Measurements from ENCODE around the gene LRP8.

Gene LRP8

DNA sequence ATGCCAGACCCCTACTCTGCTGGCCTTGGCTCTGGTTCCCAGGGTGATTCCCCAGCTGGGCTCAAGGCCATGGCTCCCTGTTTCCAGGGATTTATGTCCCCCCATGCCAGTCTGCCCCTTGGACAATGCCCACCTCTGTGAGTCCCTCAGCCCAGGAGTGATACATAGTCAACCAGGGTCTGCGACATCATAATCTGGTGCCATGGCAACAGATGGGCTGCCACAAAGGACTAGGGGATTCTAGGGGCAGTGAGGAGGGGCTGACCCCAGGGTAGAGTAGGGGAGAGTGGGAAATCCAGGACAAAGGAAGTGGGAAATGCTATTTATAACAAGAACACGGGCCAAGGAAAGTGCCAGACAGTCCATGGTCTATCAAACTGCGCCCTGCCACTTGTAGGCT is 33.8 kb downstream of the LRP8 start:
- Histone ChIP-seq H3K9me3 (ENCODE audit: control insufficient read depth in 1 of 2, low read length in 2 of 2) (no peaks in the 10 kb centered on the region), H3K27me3 (ENCODE audit: control insufficient read depth in 1 of 2, insufficient read depth in 2 of 2, low read length in 2 of 2) (no peaks in the 10 kb centered on the region), H3K4me3 (ENCODE audit: low read depth in 1 of 2, low read length in 2 of 2) (no peak overlapping the region), H3K4me1 (ENCODE audit: control insufficient read depth in 1 of 2, insufficient read depth in 2 of 2, low read length in 2 of 2) (peaks cover 0 to 10% of the 10 kb centered on the region in 2 donors), H3K27ac (ENCODE audit: low read depth, low read length) (no peak overlapping the region), H3K36me3 (ENCODE audit: control insufficient read depth in 1 of 2, insufficient read depth in 2 of 2, low read length in 2 of 2) (no peaks in the 10 kb centered on the region), H3K9ac (ENCODE audit: low read depth in 1 of 2, low read length in 2 of 2) (no peak overlapping the region)

DNA sequence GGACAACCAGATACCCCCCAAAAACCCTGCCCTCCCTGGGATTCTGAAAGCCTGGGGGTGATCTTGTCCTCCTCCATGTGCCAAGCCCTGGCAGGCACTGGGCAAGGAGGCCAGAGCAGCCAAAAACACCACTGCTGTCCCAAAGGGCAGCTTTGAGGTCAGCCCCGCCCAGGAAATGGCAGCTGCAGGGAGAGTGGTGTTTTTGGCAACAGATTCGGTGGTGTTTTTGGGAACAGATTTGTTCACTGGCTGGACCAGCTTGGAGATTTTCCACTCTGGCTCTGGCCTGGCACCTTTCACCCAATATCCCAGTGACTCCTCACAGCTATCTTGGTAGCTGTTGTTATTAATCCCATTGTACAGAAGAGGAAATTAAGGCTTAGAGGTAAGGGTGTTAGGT is 34.7 kb downstream of the LRP8 start:
- peaks cover 0 to 10% of the 10 kb centered on the region in 2 donors for H3K4me1 ChIP-seq (ENCODE audit: control insufficient read depth in 1 of 2, insufficient read depth in 2 of 2, low read length in 2 of 2)
- no peaks in the 10 kb centered on the region for H3K36me3 ChIP-seq (ENCODE audit: control insufficient read depth in 1 of 2, insufficient read depth in 2 of 2, low read length in 2 of 2)
- no peak overlapping the region for H3K9ac ChIP-seq (ENCODE audit: low read depth in 1 of 2, low read length in 2 of 2)
- no peak overlapping the region for H3K27ac ChIP-seq (ENCODE audit: low read depth, low read length)
- H3K27me3 ChIP-seq (ENCODE audit: control insufficient read depth in 1 of 2, insufficient read depth in 2 of 2, low read length in 2 of 2): no peaks in the 10 kb centered on the region
- H3K4me3 ChIP-seq (ENCODE audit: low read depth in 1 of 2, low read length in 2 of 2): no peak overlapping the region
- H3K9me3 ChIP-seq (ENCODE audit: control insufficient read depth in 1 of 2, low read length in 2 of 2): no peaks in the 10 kb centered on the region

DNA sequence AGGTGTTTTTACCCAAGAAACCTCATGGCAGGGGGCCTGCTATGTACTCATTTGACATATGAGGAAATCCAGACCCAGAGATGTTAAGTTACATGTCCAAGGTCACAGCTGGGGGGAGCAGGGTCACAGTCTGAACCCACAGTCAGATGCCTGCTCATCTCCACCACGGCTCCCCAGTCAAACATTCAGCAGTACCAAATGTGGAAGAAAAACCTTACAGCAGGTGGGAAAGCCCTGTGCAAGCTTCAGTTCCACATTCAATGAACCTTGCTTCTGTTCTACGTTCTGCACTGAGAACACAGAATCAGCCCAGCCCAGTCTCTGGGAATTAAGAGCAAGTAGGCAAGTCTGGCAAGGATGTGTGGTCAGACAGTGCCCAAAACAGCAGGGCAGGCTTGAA is 35.2 kb downstream of the LRP8 start:
- H3K27ac ChIP-seq (ENCODE audit: low read depth, low read length): no peak overlapping the region
- H3K9ac ChIP-seq (ENCODE audit: low read depth in 1 of 2, low read length in 2 of 2): no peak overlapping the region
- no peak overlapping the region for H3K4me3 ChIP-seq (ENCODE audit: low read depth in 1 of 2, low read length in 2 of 2)
- H3K36me3 ChIP-seq (ENCODE audit: control insufficient read depth in 1 of 2, insufficient read depth in 2 of 2, low read length in 2 of 2): no peaks in the 10 kb centered on the region
- no peaks in the 10 kb centered on the region for H3K27me3 ChIP-seq (ENCODE audit: control insufficient read depth in 1 of 2, insufficient read depth in 2 of 2, low read length in 2 of 2)
- no peaks in the 10 kb centered on the region for H3K9me3 ChIP-seq (ENCODE audit: control insufficient read depth in 1 of 2, low read length in 2 of 2)
- H3K4me1 ChIP-seq (ENCODE audit: control insufficient read depth in 1 of 2, insufficient read depth in 2 of 2, low read length in 2 of 2): peaks cover 0 to 10% of the 10 kb centered on the region in 2 donors

DNA sequence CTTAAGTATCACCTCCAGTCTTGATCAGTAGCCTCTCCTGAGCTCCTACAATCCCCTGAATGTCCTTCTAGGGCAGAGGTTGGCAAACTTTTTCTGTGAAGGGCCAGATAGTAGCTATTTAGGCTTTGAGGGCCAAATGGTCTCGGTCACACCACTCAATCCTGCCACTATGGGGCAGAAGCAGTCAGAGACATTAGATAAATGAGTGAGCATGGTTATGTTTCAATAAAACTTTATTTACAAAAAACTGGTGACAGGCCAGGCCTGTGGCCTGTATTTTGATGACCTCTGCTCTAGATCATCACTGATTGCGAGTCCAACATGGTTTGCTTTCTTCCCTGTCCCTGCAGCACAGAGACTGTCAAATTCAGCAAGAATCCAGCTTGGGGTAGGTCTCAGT is 36.3 kb downstream of the LRP8 start:
- H3K4me3 ChIP-seq (ENCODE audit: low read depth in 1 of 2, low read length in 2 of 2): no peak overlapping the region
- H3K9me3 ChIP-seq (ENCODE audit: control insufficient read depth in 1 of 2, low read length in 2 of 2): no peaks in the 10 kb centered on the region
- no peaks in the 10 kb centered on the region for H3K27me3 ChIP-seq (ENCODE audit: control insufficient read depth in 1 of 2, insufficient read depth in 2 of 2, low read length in 2 of 2)

DNA sequence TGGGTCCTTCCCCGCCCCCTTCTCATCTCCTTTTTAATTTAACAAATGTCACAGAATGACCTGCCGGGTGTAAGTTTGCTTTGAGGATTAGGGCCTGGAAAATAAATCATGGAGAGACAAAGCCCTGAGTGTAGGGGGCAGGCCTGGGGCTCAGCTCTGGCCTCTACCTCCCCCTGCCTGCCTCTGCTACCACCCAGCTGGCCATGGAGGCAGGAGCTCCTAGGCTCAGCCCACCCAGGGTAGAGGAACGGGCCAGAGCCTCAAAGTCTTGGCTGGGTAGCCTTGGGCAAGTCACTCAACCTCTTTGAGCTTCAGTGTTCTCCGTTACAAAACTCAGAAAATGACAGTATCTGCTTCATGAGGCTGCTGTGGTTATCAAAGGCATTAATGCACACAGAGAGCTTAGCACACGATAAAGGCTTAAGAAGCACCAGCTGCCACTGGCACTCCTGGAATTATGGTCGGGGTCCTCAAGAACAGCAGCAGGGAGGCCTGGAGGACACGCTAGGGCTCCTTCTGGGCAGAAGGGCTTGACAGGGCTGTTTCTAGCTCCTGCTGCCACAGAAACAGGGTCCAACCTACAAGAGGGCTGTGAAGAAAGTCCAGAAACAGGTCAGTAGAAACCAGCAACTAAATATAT is 39.0 kb downstream of the LRP8 start:
- H3K4me1 ChIP-seq (ENCODE audit: control insufficient read depth in 1 of 2, insufficient read depth in 2 of 2, low read length in 2 of 2): peaks cover 0 to 5% of the 10 kb centered on the region in 2 donors
- no peak overlapping the region for H3K4me3 ChIP-seq (ENCODE audit: low read depth in 1 of 2, low read length in 2 of 2)
- H3K9ac ChIP-seq (ENCODE audit: low read depth in 1 of 2, low read length in 2 of 2): no peak overlapping the region
- no peaks in the 10 kb centered on the region for H3K9me3 ChIP-seq (ENCODE audit: control insufficient read depth in 1 of 2, low read length in 2 of 2)
- H3K27me3 ChIP-seq (ENCODE audit: control insufficient read depth in 1 of 2, insufficient read depth in 2 of 2, low read length in 2 of 2): no peaks in the 10 kb centered on the region
- no peaks in the 10 kb centered on the region for H3K36me3 ChIP-seq (ENCODE audit: control insufficient read depth in 1 of 2, insufficient read depth in 2 of 2, low read length in 2 of 2)
- H3K27ac ChIP-seq (ENCODE audit: low read depth, low read length): no peak overlapping the region

More for the DNA sequence above, 36.3 kb downstream of the LRP8 start:
- H3K9ac ChIP-seq (ENCODE audit: low read depth in 1 of 2, low read length in 2 of 2): no peak overlapping the region
- H3K36me3 ChIP-seq (ENCODE audit: control insufficient read depth in 1 of 2, insufficient read depth in 2 of 2, low read length in 2 of 2): no peaks in the 10 kb centered on the region
- H3K27ac ChIP-seq (ENCODE audit: low read depth, low read length): no peak overlapping the region
- H3K4me1 ChIP-seq (ENCODE audit: control insufficient read depth in 1 of 2, insufficient read depth in 2 of 2, low read length in 2 of 2): peaks cover 0 to 10% of the 10 kb centered on the region in 2 donors

DNA sequence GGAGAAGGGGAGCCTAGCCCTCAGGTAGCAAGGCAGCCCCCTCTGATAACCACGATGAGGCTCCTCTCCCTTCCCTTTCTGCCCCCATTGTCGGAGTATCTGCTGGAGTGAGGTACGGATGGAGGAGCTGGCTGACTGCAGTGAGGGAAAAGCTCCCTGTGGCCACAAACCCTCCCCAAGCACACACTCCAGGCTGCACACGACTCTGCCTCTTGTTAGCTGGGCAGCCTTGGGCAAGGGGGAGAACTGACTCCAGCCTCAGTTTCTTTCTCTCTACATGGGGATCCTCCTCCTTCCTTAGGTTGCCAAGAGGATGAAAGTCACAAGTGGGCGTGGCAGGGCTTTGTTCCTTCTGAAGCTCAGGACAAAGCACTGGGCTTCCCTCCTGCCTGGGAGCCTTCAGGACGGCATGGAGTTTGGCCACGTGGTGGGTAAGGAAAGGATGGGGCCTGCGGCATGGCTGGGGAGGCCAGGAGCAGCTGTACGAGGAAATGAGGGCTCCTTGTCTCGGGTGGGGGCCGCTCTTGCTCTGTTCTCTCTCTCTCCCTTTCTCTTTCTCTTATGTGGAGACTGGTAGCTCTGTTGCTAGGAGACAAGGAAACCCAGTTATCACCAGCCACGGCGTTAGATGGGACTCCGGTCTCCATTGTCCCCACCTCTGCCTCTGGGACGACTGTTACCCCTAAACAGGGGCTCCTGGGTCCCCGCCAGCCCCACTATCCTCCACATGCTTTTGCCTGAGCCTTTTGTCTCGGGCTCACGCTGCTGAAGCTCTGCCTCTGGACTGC is 39.7 kb downstream of the LRP8 start:
- Histone ChIP-seq H3K4me3 (ENCODE audit: low read depth in 1 of 2, low read length in 2 of 2) (no peak overlapping the region), H3K9me3 (ENCODE audit: control insufficient read depth in 1 of 2, low read length in 2 of 2) (no peaks in the 10 kb centered on the region), H3K27me3 (ENCODE audit: control insufficient read depth in 1 of 2, insufficient read depth in 2 of 2, low read length in 2 of 2) (no peaks in the 10 kb centered on the region), H3K36me3 (ENCODE audit: control insufficient read depth in 1 of 2, insufficient read depth in 2 of 2, low read length in 2 of 2) (no peaks in the 10 kb centered on the region), H3K4me1 (ENCODE audit: control insufficient read depth in 1 of 2, insufficient read depth in 2 of 2, low read length in 2 of 2) (peaks cover 0 to 4% of the 10 kb centered on the region in 2 donors), H3K27ac (ENCODE audit: low read depth, low read length) (no peak overlapping the region), H3K9ac (ENCODE audit: low read depth in 1 of 2, low read length in 2 of 2) (no peak overlapping the region)

DNA sequence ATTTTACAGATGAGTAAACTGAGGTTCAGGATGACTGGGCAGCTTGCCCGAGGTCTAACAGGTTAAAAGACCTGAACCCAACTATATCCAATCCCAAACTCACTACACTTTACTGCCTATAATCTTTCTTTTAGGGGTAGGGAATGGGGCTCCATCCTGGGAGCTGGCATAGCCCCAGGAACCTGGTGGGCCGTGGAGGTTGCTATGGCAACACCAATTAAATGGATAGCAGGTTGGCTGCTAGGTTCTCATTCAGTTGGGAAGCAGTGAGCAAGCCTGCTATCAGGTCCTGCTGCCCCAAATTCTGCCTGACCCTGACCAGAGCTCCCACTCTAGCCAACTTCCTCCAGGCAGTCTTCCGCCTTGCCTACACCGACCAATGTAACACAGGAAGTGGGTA is 40.9 kb downstream of the LRP8 start:
- no peaks in the 10 kb centered on the region for H3K36me3 ChIP-seq (ENCODE audit: control insufficient read depth in 1 of 2, insufficient read depth in 2 of 2, low read length in 2 of 2)
- no peaks in the 10 kb centered on the region for H3K9me3 ChIP-seq (ENCODE audit: control insufficient read depth in 1 of 2, low read length in 2 of 2)
- H3K27ac ChIP-seq (ENCODE audit: low read depth, low read length): no peak overlapping the region
- no peak overlapping the region for H3K4me3 ChIP-seq (ENCODE audit: low read depth in 1 of 2, low read length in 2 of 2)
- H3K27me3 ChIP-seq (ENCODE audit: control insufficient read depth in 1 of 2, insufficient read depth in 2 of 2, low read length in 2 of 2): no peaks in the 10 kb centered on the region
- H3K9ac ChIP-seq (ENCODE audit: low read depth in 1 of 2, low read length in 2 of 2): no peak overlapping the region
- no peaks in the 10 kb centered on the region for H3K4me1 ChIP-seq (ENCODE audit: control insufficient read depth in 1 of 2, insufficient read depth in 2 of 2, low read length in 2 of 2)

DNA sequence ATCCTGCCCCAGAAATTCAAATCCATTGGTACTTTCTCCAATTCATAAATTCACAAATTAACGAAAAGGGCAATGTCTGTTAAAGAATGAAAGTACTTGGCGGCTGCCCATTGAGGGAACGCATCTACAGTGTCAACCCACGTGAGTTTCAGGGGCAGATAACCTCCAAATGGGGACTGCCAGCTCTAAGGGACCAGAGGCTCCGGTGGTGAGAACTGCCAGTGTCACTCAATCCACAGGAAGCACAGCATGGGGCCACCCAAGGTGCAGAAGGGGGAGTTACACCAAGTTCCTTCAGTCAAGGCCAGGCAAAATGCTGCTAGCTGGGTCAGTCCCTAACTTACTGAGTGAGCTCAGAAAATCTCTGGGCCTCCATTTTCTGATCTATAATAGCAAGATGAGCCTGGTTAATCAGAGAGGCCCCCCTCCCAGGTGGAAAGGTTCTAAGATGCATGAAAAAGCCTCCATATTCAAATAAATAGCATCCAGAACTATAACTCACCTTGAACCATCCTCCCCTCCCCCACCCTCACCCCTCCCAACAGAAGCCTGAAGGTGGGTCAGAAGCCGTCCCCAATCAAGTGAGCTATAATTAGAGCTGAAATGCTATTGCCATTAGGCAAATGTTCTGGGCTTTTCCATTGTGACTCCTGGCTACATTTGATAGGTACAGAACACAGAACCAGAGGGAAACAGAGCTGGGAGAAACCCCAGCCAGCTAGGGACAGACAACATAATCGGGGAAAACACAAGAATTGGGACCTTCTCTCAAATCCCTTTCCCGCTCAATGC is 41.7 kb downstream of the LRP8 start:
- Histone ChIP-seq H3K4me3 (ENCODE audit: low read depth in 1 of 2, low read length in 2 of 2) (no peak overlapping the region), H3K9ac (ENCODE audit: low read depth in 1 of 2, low read length in 2 of 2) (no peak overlapping the region), H3K4me1 (ENCODE audit: control insufficient read depth in 1 of 2, insufficient read depth in 2 of 2, low read length in 2 of 2) (no peaks in the 10 kb centered on the region), H3K36me3 (ENCODE audit: control insufficient read depth in 1 of 2, insufficient read depth in 2 of 2, low read length in 2 of 2) (no peaks in the 10 kb centered on the region), H3K27ac (ENCODE audit: low read depth, low read length) (no peak overlapping the region), H3K9me3 (ENCODE audit: control insufficient read depth in 1 of 2, low read length in 2 of 2) (no peaks in the 10 kb centered on the region), H3K27me3 (ENCODE audit: control insufficient read depth in 1 of 2, insufficient read depth in 2 of 2, low read length in 2 of 2) (no peaks in the 10 kb centered on the region)

DNA sequence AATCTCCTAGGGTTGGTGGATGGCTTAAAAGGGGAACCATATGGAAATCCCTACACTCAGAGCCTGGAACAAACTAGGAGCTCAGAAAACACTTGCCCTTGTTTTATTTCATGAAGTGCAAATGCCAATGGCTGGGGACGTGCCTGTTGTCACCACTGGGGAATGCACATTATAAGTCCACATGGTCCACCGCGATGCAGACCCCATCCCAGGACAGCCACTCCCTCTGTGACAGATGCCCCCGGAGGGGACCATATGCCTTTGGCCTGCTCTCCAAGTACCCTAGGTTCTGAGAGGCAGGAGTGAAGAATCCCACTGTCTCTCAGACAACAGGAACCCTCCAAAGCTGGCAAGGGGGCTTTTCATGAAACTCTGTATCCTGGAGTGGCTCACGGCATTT is 42.3 kb downstream of the LRP8 start:
- Histone ChIP-seq H3K36me3 (ENCODE audit: control insufficient read depth in 1 of 2, insufficient read depth in 2 of 2, low read length in 2 of 2) (no peaks in the 10 kb centered on the region), H3K9ac (ENCODE audit: low read depth in 1 of 2, low read length in 2 of 2) (no peak overlapping the region), H3K27me3 (ENCODE audit: control insufficient read depth in 1 of 2, insufficient read depth in 2 of 2, low read length in 2 of 2) (no peaks in the 10 kb centered on the region), H3K27ac (ENCODE audit: low read depth, low read length) (no peak overlapping the region), H3K9me3 (ENCODE audit: control insufficient read depth in 1 of 2, low read length in 2 of 2) (no peaks in the 10 kb centered on the region), H3K4me3 (ENCODE audit: low read depth in 1 of 2, low read length in 2 of 2) (no peak overlapping the region), H3K4me1 (ENCODE audit: control insufficient read depth in 1 of 2, insufficient read depth in 2 of 2, low read length in 2 of 2) (no peaks in the 10 kb centered on the region)

Data from duodenal mucosa (tissue), 2 donors.